ENCODE data around the gene FFAR3. TPM values are rescaled to one million over a fixed set of nuclear protein-coding genes. Genes with fewer than 3 reads are reported as not detected.

The FFAR3 gene
- total RNA-seq, 1 experiment from 2014 or later, result not detected

- Histone ChIP-seq H3K27me3 (ENCODE audit: low read length) (no peaks in the 10 kb centered on the region), H3K36me3 (ENCODE audit: insufficient read depth, low read length) (peaks cover 19% of the 10 kb centered on the region), H4K20me1 (ENCODE audit: insufficient read depth, low read depth, low read length) (peaks cover 31% of the 10 kb centered on the region), H3K4me1 (ENCODE audit: low read length) (peaks cover 56% of the 10 kb centered on the region), H3K79me2 (ENCODE audit: low read length) (no peaks in the 10 kb centered on the region), H3K9me2 (replicated peaks; ENCODE audit: insufficient read depth, low read length) (no peaks in the 10 kb centered on the region), H3K9me3 (ENCODE audit: low read length) (no peaks in the 10 kb centered on the region), H3K4me2 (ENCODE audit: low read depth, low read length, poor library complexity, severe bottlenecking) (no peak overlapping the region), H3K27ac (ENCODE audit: low read length) (no peak overlapping the region), H2AFZ (ENCODE audit: low read length) (no peak overlapping the region), H3K9ac (ENCODE audit: low read length) (no peak overlapping the region), H3K4me3 (ENCODE audit: low read length) (no peak overlapping the region)
- DNase-seq, result peak; percentile 24
These were observed 13.7 kb upstream of the FFAR3 start for GRCh38 chr19:35344511-35345031.

- no peaks in the 10 kb centered on the region for H3K27me3 ChIP-seq (ENCODE audit: low read length)
- peaks cover 67% of the 10 kb centered on the region for H3K4me1 ChIP-seq (ENCODE audit: low read length)
- no peaks in the 10 kb centered on the region for H3K9me2 ChIP-seq (replicated peaks; ENCODE audit: insufficient read depth, low read length)
- H2AFZ ChIP-seq (ENCODE audit: low read length), result no peak overlapping the region
- H3K9me3 ChIP-seq (ENCODE audit: low read length), result no peaks in the 10 kb centered on the region
- H3K4me2 ChIP-seq (ENCODE audit: low read depth, low read length, poor library complexity, severe bottlenecking), result peak overlapping the region; percentile 53
- no peaks in the 10 kb centered on the region for H3K79me2 ChIP-seq (ENCODE audit: low read length)
- H3K27ac ChIP-seq (ENCODE audit: low read length), result peak overlapping the region; percentile 87
- peaks cover 37% of the 10 kb centered on the region for H4K20me1 ChIP-seq (ENCODE audit: insufficient read depth, low read depth, low read length)
- H3K9ac ChIP-seq (ENCODE audit: low read length), result peak overlapping the region; percentile 58; the same call in 1 of the 2 replicates
- peak; percentile 40 for DNase-seq
- no peak overlapping the region for H3K4me3 ChIP-seq (ENCODE audit: low read length)
- peaks cover 16% of the 10 kb centered on the region for H3K36me3 ChIP-seq (ENCODE audit: insufficient read depth, low read length)
These were observed 12.6 kb upstream of the FFAR3 start for GRCh38 chr19:35345671-35346111.

- Histone ChIP-seq H3K27ac (ENCODE audit: low read length) (peak overlapping the region; percentile 87), H3K4me1 (ENCODE audit: low read length) (peaks cover 71% of the 10 kb centered on the region), H3K79me2 (ENCODE audit: low read length) (no peaks in the 10 kb centered on the region), H3K4me2 (ENCODE audit: low read depth, low read length, poor library complexity, severe bottlenecking) (peak overlapping the region; percentile 53), H3K4me3 (ENCODE audit: low read length) (peak overlapping the region; percentile 16; the same call in 1 of the 2 replicates), H3K27me3 (ENCODE audit: low read length) (no peaks in the 10 kb centered on the region), H3K9me2 (replicated peaks; ENCODE audit: insufficient read depth, low read length) (no peaks in the 10 kb centered on the region), H3K9me3 (ENCODE audit: low read length) (no peaks in the 10 kb centered on the region), H3K9ac (ENCODE audit: low read length) (peak overlapping the region; percentile 58), H3K36me3 (ENCODE audit: insufficient read depth, low read length) (peaks cover 12% of the 10 kb centered on the region), H4K20me1 (ENCODE audit: insufficient read depth, low read depth, low read length) (peaks cover 33% of the 10 kb centered on the region), H2AFZ (ENCODE audit: low read length) (no peak overlapping the region)
- DNase-seq, result peak; percentile 76
These were observed 11.8 kb upstream of the FFAR3 start for GRCh38 chr19:35346193-35347052.

- Histone ChIP-seq H3K27me3 (ENCODE audit: low read length) (no peaks in the 10 kb centered on the region), H3K27ac (ENCODE audit: low read length) (peak within 1 kb of the TSS; percentile 87), H3K79me2 (ENCODE audit: low read length) (no peaks in the 10 kb centered on the region), H3K4me1 (ENCODE audit: low read length) (peaks cover 73% of the 10 kb centered on the region), H2AFZ (ENCODE audit: low read length) (no peak within 1 kb of the TSS), H3K4me3 (ENCODE audit: low read length) (peak within 1 kb of the TSS; percentile 16; the same call in 1 of the 2 replicates), H3K9me3 (ENCODE audit: low read length) (no peaks in the 10 kb centered on the region), H3K36me3 (ENCODE audit: insufficient read depth, low read length) (peaks cover 10% of the 10 kb centered on the region), H3K9ac (ENCODE audit: low read length) (peak within 1 kb of the TSS; percentile 58), H4K20me1 (ENCODE audit: insufficient read depth, low read depth, low read length) (peaks cover 29% of the 10 kb centered on the region), H3K9me2 (replicated peaks; ENCODE audit: insufficient read depth, low read length) (no peaks in the 10 kb centered on the region), H3K4me2 (ENCODE audit: low read depth, low read length, poor library complexity, severe bottlenecking) (peak within 1 kb of the TSS; percentile 53)
- DNase-seq, result peak; percentile 92
These were observed 10.9 kb upstream of the FFAR3 start, which contains the start of gene FFAR1 for GRCh38 chr19:35347171-35347929. Gene FFAR1, plus strand, starts transcription at chr19:35347902. Its CDS starts 3,650 bp downstream, at chr19:35351552.

GRCh38 chr19:35347930-35348298 is 10.3 kb upstream of the FFAR3 start:
- Histone ChIP-seq H3K9me2 (replicated peaks; ENCODE audit: insufficient read depth, low read length) (no peaks in the 10 kb centered on the region), H3K27ac (ENCODE audit: low read length) (peak overlapping the region; percentile 87), H3K9me3 (ENCODE audit: low read length) (no peaks in the 10 kb centered on the region), H3K4me3 (ENCODE audit: low read length) (no peak overlapping the region), H2AFZ (ENCODE audit: low read length) (no peak overlapping the region), H3K36me3 (ENCODE audit: insufficient read depth, low read length) (peaks cover 10% of the 10 kb centered on the region), H3K4me1 (ENCODE audit: low read length) (peaks cover 79% of the 10 kb centered on the region), H3K79me2 (ENCODE audit: low read length) (no peaks in the 10 kb centered on the region), H3K9ac (ENCODE audit: low read length) (peak overlapping the region; percentile 1; the same call in 1 of the 2 replicates), H4K20me1 (ENCODE audit: insufficient read depth, low read depth, low read length) (peaks cover 27% of the 10 kb centered on the region), H3K4me2 (ENCODE audit: low read depth, low read length, poor library complexity, severe bottlenecking) (peak overlapping the region; percentile 53), H3K27me3 (ENCODE audit: low read length) (no peaks in the 10 kb centered on the region)
- no peak for DNase-seq

- no peaks in the 10 kb centered on the region for H3K79me2 ChIP-seq (ENCODE audit: low read length)
- H3K9me2 ChIP-seq (replicated peaks; ENCODE audit: insufficient read depth, low read length), result no peaks in the 10 kb centered on the region
- DNase-seq, result peak; percentile 75
- peak overlapping the region; percentile 39 for H3K27ac ChIP-seq (ENCODE audit: low read length)
- peak overlapping the region; percentile 53 for H3K4me2 ChIP-seq (ENCODE audit: low read depth, low read length, poor library complexity, severe bottlenecking)
- peaks cover 79% of the 10 kb centered on the region for H3K4me1 ChIP-seq (ENCODE audit: low read length)
- H2AFZ ChIP-seq (ENCODE audit: low read length), result no peak overlapping the region
- no peaks in the 10 kb centered on the region for H3K9me3 ChIP-seq (ENCODE audit: low read length)
- H3K9ac ChIP-seq (ENCODE audit: low read length), result no peak overlapping the region
- H3K36me3 ChIP-seq (ENCODE audit: insufficient read depth, low read length), result peaks cover 4% of the 10 kb centered on the region; the same call in 1 of the 2 replicates
- H3K27me3 ChIP-seq (ENCODE audit: low read length), result no peaks in the 10 kb centered on the region
- H4K20me1 ChIP-seq (ENCODE audit: insufficient read depth, low read depth, low read length), result peaks cover 23% of the 10 kb centered on the region
- H3K4me3 ChIP-seq (ENCODE audit: low read length), result no peak overlapping the region
These were observed 9.2 kb upstream of the FFAR3 start for GRCh38 chr19:35348911-35349611.

GRCh38 chr19:35349614-35350521 is 8.4 kb upstream of the FFAR3 start:
- Histone ChIP-seq H4K20me1 (ENCODE audit: insufficient read depth, low read depth, low read length) (peaks cover 23% of the 10 kb centered on the region), H3K27ac (ENCODE audit: low read length) (peak overlapping the region; percentile 39; the same call in 1 of the 2 replicates), H3K9ac (ENCODE audit: low read length) (no peak overlapping the region), H3K9me2 (replicated peaks; ENCODE audit: insufficient read depth, low read length) (no peaks in the 10 kb centered on the region), H3K79me2 (ENCODE audit: low read length) (no peaks in the 10 kb centered on the region), H3K4me1 (ENCODE audit: low read length) (peaks cover 71% of the 10 kb centered on the region), H3K4me2 (ENCODE audit: low read depth, low read length, poor library complexity, severe bottlenecking) (no peak overlapping the region), H3K36me3 (ENCODE audit: insufficient read depth, low read length) (no peaks in the 10 kb centered on the region; the same call in 1 of the 2 replicates), H3K27me3 (ENCODE audit: low read length) (no peaks in the 10 kb centered on the region), H2AFZ (ENCODE audit: low read length) (no peak overlapping the region), H3K9me3 (ENCODE audit: low read length) (no peaks in the 10 kb centered on the region), H3K4me3 (ENCODE audit: low read length) (no peak overlapping the region)
- DNase-seq, result peak; percentile 62

All from Karpas-422 (cell line).